HFFc6 (cell line): Measurements from ENCODE around the gene ZNF76. TPM values are rescaled to one million over a fixed set of nuclear protein-coding genes. Genes with fewer than 3 reads are reported as not detected.

Experiments
- DNase-seq: peaks from one replicate; pipeline ENCODE4 v3.0.0-alpha.2; 2018
- H3K27ac Mint-ChIP-seq: 2 replicates; pipeline ENCODE4 v1.8.0; 2020; ENCODE audit warnings: mild to moderate bottlenecking, mixed read lengths
- H3K27me3 Mint-ChIP-seq: 2 replicates; pipeline ENCODE4 v1.8.0; 2021; ENCODE audit warnings: mild to moderate bottlenecking, moderate library complexity, mixed read lengths; ENCODE audit not compliant: insufficient read depth
- H3K36me3 Mint-ChIP-seq: 2 replicates; pipeline ENCODE4 v1.8.0; 2021; ENCODE audit warnings: low read depth, mixed read lengths
- H3K4me1 Mint-ChIP-seq: 2 replicates; pipeline ENCODE4 v1.8.0; 2020; ENCODE audit warnings: low read depth, mixed read lengths
- H3K4me3 Mint-ChIP-seq: 2 replicates; pipeline ENCODE4 v1.8.0; 2020; ENCODE audit warnings: mild to moderate bottlenecking, moderate library complexity, mixed read lengths
- H3K9me3 Mint-ChIP-seq: 2 replicates; pipeline ENCODE4 v1.8.0; 2020; ENCODE audit warnings: mild to moderate bottlenecking, mixed read lengths
- CTCF ChIP-seq: fragments of 200-600 bp; sonication (generic); IDR thresholded peaks from 2 replicates; pipeline ENCODE4 v1.5.0; 2021; ENCODE audit warnings: antibody characterized with exemption, mild to moderate bottlenecking
- total RNA-seq, 6 experiments: library from RNA; stranded (reverse); fragmentation: NEBNext Ultra II Directional; extraction: Animal tissue kit (Norgen Biotek cat#: 25700); gene quantifications; 2 replicates in 1 of 6; 3 replicates in 5 of 6; pipeline ENCODE4 v1.2.3, GENCODE V29; 2021

The ZNF76 gene
- total RNA-seq, 6 experiments from 2014 or later: 12.7 to 17.1 (median 16.4) TPM

- peaks cover 16% of the 10 kb centered on the region for H3K4me1 Mint-ChIP-seq
- H3K27ac Mint-ChIP-seq: no peak overlapping the region
- no peaks in the 10 kb centered on the region; the same call in 1 of the 2 replicates for H3K36me3 Mint-ChIP-seq
- TF ChIP-seq CTCF: no peak
- H3K9me3 Mint-ChIP-seq: no peaks in the 10 kb centered on the region
- no peak overlapping the region for H3K4me3 Mint-ChIP-seq
- DNase-seq: no peak
- H3K27me3 Mint-ChIP-seq: no peaks in the 10 kb centered on the region
These were observed 7.9 kb downstream of the ZNF76 start for GRCh38 chr6:35267446-35267845.

GRCh38 chr6:35267897-35268296 lies 8.4 kb downstream of the ZNF76 start:
- H3K36me3 Mint-ChIP-seq: no peaks in the 10 kb centered on the region; the same call in 1 of the 2 replicates
- no peak overlapping the region for H3K27ac Mint-ChIP-seq
- no peaks in the 10 kb centered on the region for H3K9me3 Mint-ChIP-seq
- no peaks in the 10 kb centered on the region for H3K27me3 Mint-ChIP-seq
- no peak for DNase-seq
- TF ChIP-seq CTCF: no peak
- H3K4me1 Mint-ChIP-seq: peaks cover 11% of the 10 kb centered on the region
- H3K4me3 Mint-ChIP-seq: no peak overlapping the region

- Mint-ChIP-seq H3K36me3 (peaks cover 5% of the 10 kb centered on the region; the same call in 1 of the 2 replicates), H3K27me3 (no peaks in the 10 kb centered on the region; the same call in 1 of the 2 replicates), H3K9me3 (no peaks in the 10 kb centered on the region), H3K4me1 (peaks cover 28% of the 10 kb centered on the region), H3K27ac (no peak overlapping the region), H3K4me3 (no peak overlapping the region)
- TF ChIP-seq CTCF: no peak
- no peak for DNase-seq
These were observed 12.5 kb downstream of the ZNF76 start for GRCh38 chr6:35272005-35272404.

- TF ChIP-seq CTCF: no peak
- Mint-ChIP-seq H3K27ac (no peak overlapping the region), H3K9me3 (no peaks in the 10 kb centered on the region), H3K4me3 (no peak overlapping the region), H3K27me3 (peaks cover 3% of the 10 kb centered on the region), H3K4me1 (peaks cover 20% of the 10 kb centered on the region), H3K36me3 (peaks cover 5% of the 10 kb centered on the region; the same call in 1 of the 2 replicates)
- no peak for DNase-seq
These were observed 14.5 kb downstream of the ZNF76 start for GRCh38 chr6:35273822-35274559.

DNA sequence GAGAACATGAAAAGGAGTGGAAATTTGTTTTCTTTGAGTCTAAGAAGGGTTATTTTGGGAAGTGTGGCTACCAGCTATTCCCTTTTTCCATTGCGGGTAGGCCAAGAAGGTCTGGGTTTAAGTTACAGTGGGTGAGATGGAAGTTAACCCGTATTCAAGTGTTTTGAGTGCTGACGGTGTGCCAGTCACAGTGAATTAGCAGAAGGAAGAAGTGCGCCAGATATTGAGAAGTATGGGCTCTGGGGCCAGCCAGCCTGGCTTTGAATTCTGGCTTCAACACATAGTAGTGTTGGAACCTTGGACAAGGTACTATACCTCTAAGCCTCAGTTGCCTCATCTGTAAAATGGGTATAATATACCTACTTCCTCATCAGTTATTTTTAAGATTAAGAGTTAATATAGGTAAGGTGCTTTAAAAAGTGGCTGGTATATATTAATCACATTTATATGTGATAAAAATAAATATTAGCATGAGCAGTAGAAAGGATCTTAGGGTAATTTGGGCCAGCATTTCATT lies 16.3 kb downstream of the ZNF76 start:
- Mint-ChIP-seq H3K9me3 (no peaks in the 10 kb centered on the region), H3K27me3 (peaks cover 3% of the 10 kb centered on the region), H3K4me1 (peaks cover 24% of the 10 kb centered on the region), H3K27ac (no peak overlapping the region), H3K4me3 (no peak overlapping the region; the same call in 1 of the 2 replicates), H3K36me3 (0 out of 2 replicates have a peak, but pooled peaks cover 5% of the 10 kb centered on the region)
- TF ChIP-seq CTCF: no peak
- DNase-seq: no peak
